Measurements from ENCODE around the gene GPSM3. TPM values are rescaled to one million over a fixed set of nuclear protein-coding genes. Genes with fewer than 3 reads are reported as not detected.

GPSM3 gene
- total and polyA plus RNA-seq, 2 of the 13 experiments (the other 11 are each of a cell fraction or from before 2014, with no cell fraction given) = 0.18 to 6.2 TPM

- TF ChIP-seq PHF8 (CRISPR knock-in tag; IDR thresholded peaks at IDR 0.05) (0 out of 2 replicates have a peak, but pooled peaks have one; percentile 33), ZNF232 (CRISPR knock-in tag; IDR thresholded peaks at IDR 0.05; ENCODE audit: borderline replicate concordance) (no peak; the same call in 1 of the 2 replicates), NFAT5 (CRISPR knock-in tag; IDR thresholded peaks at IDR 0.05) (no peak), ZSCAN25 (CRISPR knock-in tag; IDR thresholded peaks at IDR 0.05) (peak; percentile 99), RFX3 (CRISPR knock-in tag; IDR thresholded peaks at IDR 0.05) (no peak), ZNF138 (CRISPR knock-in tag; IDR thresholded peaks at IDR 0.05; ENCODE audit: low read depth) (no peak), ZNF136 (CRISPR knock-in tag; IDR thresholded peaks at IDR 0.05; ENCODE audit: low read depth) (no peak), RERE (CRISPR knock-in tag; IDR thresholded peaks at IDR 0.05; ENCODE audit: low read depth) (no peak), ZNF451 (CRISPR knock-in tag; IDR thresholded peaks at IDR 0.05) (no peak)
- TF ChIP-seq, protein P1, sequence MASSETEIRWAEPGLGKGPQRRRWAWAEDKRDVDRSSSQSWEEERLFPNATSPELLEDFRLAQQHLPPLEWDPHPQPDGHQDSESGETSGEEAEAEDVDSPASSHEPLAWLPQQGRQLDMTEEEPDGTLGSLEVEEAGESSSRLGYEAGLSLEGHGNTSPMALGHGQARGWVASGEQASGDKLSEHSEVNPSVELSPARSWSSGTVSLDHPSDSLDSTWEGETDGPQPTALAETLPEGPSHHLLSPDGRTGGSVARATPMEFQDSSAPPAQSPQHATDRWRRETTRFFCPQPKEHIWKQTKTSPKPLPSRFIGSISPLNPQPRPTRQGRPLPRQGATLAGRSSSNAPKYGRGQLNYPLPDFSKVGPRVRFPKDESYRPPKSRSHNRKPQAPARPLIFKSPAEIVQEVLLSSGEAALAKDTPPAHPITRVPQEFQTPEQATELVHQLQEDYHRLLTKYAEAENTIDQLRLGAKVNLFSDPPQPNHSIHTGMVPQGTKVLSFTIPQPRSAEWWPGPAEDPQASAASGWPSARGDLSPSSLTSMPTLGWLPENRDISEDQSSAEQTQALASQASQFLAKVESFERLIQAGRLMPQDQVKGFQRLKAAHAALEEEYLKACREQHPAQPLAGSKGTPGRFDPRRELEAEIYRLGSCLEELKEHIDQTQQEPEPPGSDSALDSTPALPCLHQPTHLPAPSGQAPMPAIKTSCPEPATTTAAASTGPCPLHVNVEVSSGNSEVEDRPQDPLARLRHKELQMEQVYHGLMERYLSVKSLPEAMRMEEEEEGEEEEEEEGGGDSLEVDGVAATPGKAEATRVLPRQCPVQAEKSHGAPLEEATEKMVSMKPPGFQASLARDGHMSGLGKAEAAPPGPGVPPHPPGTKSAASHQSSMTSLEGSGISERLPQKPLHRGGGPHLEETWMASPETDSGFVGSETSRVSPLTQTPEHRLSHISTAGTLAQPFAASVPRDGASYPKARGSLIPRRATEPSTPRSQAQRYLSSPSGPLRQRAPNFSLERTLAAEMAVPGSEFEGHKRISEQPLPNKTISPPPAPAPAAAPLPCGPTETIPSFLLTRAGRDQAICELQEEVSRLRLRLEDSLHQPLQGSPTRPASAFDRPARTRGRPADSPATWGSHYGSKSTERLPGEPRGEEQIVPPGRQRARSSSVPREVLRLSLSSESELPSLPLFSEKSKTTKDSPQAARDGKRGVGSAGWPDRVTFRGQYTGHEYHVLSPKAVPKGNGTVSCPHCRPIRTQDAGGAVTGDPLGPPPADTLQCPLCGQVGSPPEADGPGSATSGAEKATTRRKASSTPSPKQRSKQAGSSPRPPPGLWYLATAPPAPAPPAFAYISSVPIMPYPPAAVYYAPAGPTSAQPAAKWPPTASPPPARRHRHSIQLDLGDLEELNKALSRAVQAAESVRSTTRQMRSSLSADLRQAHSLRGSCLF (CRISPR knock-in tag; IDR thresholded peaks at IDR 0.05; ENCODE audit: borderline replicate concordance) = no peak
Observed at GRCh38 chr6:32190054-32190851, 2.2 kb downstream of the GPSM3 start, which contains the start of gene PBX2 (continued).
